AG04450 (cell line): ENCODE measurements around the gene POLR2E. TPM values are rescaled to one million over a fixed set of nuclear protein-coding genes. Genes with fewer than 3 reads are reported as not detected.
A peak's percentile ranks its signal among the peaks of the same experiment; 100 is the strongest.
"Not testable (repeated sequence)": the region's sequence is repeated elsewhere in the genome, so short reads cannot be mapped to it uniquely, and the experiment has no call there.

Experiments used
- CTCF ChIA-PET: fragments of 300-600, 350-600 bp; formaldehyde crosslinking; extraction: SDS; loops from one replicate; lab custom pipeline; 2022; ENCODE audit warnings: antibody characterized with exemption, inconsistent platforms; lab: Charles Lee
- POLR2A ChIA-PET: fragments of 350-600 bp; formaldehyde crosslinking; extraction: SDS; loops from one replicate; lab custom pipeline; 2021; ENCODE audit warnings: antibody characterized with exemption, inconsistent platforms; lab: Yijun Ruan, JAX
- DNase-seq: peaks from one replicate; pipeline ENCODE4 v3.0.0-alpha.2; 2011; ENCODE audit warnings: low read depth, low spot score
- H3K27ac ChIP-seq: one replicate; pipeline ENCODE4 v1.5.1; 2012; ENCODE audit warnings: low read depth, low read length, control low read depth
- H3K27me3 ChIP-seq: one replicate; pipeline ENCODE4 v1.6.0; 2012; ENCODE audit warnings: low read length; ENCODE audit not compliant: control insufficient read depth, insufficient read depth
- H3K4me3 ChIP-seq: 2 replicates; pipeline ENCODE4 v1.5.1; 2011; ENCODE audit warnings: mild to moderate bottlenecking, low read depth, low read length, control low read depth
- H3K9me3 ChIP-seq: 2 replicates; pipeline ENCODE4 v1.5.1; 2012; ENCODE audit warnings: low read length; ENCODE audit not compliant: control insufficient read depth, insufficient read depth
- CTCF ChIP-seq: IDR thresholded peaks from 2 replicates; pipeline ENCODE4 v1.5.1; 2011; ENCODE audit warnings: low read depth, low read length, control low read depth, inconsistent platforms
- polyA plus RNA-seq: library from polyadenylated mRNA; depleted of rRNA; stranded (reverse); fragments of >200 nt; gene quantifications from 2 replicates; pipeline ENCODE4 v1.2.3, GENCODE V29; 2011

POLR2E gene
- polyA plus RNA-seq, 1 experiment: 140 TPM

DNA sequence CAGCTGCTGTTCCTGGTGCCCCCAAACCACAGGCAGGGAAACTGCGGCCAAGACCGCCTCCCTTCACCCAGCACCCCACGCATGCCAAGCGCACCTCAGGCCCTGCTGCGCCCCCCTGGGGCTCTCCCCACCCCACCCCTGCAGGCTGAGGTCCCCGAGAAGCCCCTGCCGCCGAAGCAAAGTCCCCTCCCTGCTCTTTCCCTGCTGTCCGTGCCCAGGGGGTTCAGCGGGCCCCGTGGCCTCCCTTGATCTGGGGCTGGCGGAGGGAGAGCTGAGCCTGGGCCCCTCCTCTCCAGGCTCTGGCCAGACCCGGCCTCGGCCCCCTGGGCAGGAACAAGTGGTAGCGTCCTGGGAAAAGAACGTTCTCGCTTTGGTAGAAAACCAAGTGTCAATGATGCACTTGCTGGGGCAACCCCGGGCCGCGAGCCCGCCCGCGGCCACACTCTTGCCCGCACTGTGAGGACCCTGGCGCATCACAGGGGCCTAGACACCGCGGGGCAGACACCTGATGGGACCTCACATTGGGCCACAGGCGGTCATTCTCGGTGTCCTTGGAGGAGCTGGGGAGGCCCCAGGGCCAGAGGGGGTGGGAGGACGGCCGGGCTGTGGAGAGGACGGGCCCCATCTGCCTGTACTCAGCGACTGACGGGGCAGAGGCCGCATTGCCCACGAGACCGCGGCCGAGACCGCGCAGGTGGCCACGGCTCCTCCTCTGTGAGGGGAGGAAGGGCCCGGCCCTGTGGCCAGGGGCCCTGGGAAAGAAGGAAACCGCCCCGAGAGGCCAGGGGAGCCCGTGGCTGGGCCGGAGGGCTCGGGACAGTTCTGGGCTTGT, 37.6 kb upstream of the POLR2E start:
- Histone ChIP-seq H3K27me3 (no peaks in the 10 kb centered on the region), H3K27ac (peak overlapping the region; percentile 90), H3K9me3 (peaks cover 8% of the 10 kb centered on the region; the same call in 1 of the 2 replicates), H3K4me3 (peak overlapping the region; percentile 71)
- ChIA-PET CTCF (interaction anchor here (1.5 kb wide), 1 partner anchor 19 kb away, joined by 6 read pairs; no protein-coding TSS in a partner anchor), POLR2A (interaction anchor here (0.6 to 1.1 kb wide), 2 partner anchors 19 to 134 kb away, joined by 3 to 4 read pairs; no protein-coding TSS in a partner anchor)
- DNase-seq: no peak
- no peak for TF ChIP-seq CTCF

GRCh38 chr19:1131718-1132551, 36.8 kb upstream of the POLR2E start:
- H3K27me3 ChIP-seq: no peaks in the 10 kb centered on the region
- H3K9me3 ChIP-seq: peaks cover 8% of the 10 kb centered on the region; the same call in 1 of the 2 replicates
- peak; percentile 29; the same call in 1 of the 2 replicates for TF ChIP-seq CTCF
- peak; percentile 43 for DNase-seq
- peak overlapping the region; percentile 90 for H3K27ac ChIP-seq
- ChIA-PET POLR2A (interaction anchor here (0.6 to 1.6 kb wide), 4 partner anchors 19 to 135 kb away, joined by 3 to 5 read pairs (median 4); no protein-coding TSS in a partner anchor), CTCF (interaction anchor here (0.6 to 1.6 kb wide), 3 partner anchors 62 to 626 kb away, joined by 3 to 6 read pairs (median 6); no protein-coding TSS in a partner anchor)
- peak overlapping the region; percentile 71 for H3K4me3 ChIP-seq

DNA sequence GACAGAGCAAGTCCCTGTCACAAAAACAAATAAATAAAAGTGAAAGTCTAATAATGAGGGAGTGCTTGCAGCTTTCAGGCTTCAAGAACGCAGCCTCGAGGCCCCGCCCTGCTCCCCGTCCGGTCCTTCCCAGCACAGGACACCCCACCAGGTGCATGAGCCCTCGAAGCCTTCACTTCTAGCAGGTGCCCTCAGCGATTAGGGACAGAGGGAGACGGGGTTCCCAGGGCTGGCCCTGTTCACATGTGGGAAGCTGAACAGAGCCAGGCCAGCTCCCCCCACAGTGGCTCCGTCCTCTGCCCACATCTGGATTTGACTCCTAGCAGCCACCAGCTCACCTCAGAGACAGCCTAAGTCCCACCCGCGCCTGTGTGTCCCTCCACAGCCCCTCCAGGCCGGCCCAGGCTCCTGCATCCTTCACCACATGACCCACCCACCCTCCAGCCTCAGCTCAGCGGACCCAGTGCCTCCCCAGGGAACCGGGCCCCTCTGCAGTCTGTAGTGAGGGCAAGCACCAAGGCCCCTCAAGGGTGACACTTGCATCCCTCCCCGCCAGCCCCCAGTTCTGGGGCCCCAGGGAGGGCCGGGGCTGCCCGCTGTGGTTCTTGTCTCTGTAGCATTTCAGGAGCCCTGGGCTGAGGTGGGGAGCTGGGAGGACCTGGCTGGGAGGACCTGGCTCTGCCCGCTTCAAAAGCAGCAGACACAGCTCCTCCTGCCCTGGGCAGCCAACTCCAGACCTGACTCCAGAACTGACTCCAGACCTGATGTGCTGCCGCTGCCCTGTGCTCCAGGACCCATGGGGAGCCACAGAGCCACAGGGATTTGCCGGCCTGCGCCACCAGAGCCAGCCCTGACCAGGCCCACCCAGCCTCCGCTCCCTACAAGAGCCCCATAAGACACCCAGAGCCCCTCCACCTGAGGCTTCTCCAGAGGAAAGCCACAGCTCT, 35.9 kb upstream of the POLR2E start:
- CTCF ChIA-PET: interaction anchor here (0.5 to 1.6 kb wide), 4 partner anchors 63 to 625 kb away, joined by 3 to 6 read pairs (median 4); no protein-coding TSS in a partner anchor
- peaks cover 8% of the 10 kb centered on the region; the same call in 1 of the 2 replicates for H3K9me3 ChIP-seq
- H3K27ac ChIP-seq: peak overlapping the region; percentile 90
- no peak for DNase-seq
- no peaks in the 10 kb centered on the region for H3K27me3 ChIP-seq
- POLR2A ChIA-PET: interaction anchor here (0.6 to 1.6 kb wide), 5 partner anchors 18 to 138 kb away, joined by 3 to 5 read pairs (median 4); partner anchors contain the start of gene CIRBP
- H3K4me3 ChIP-seq: peak overlapping the region; percentile 71
- TF ChIP-seq CTCF: no peak

- CTCF ChIA-PET: interaction anchor here (0.6 kb wide), 1 partner anchor 207 kb away, joined by 8 read pairs; no protein-coding TSS in a partner anchor
These were observed 34.4 kb upstream of the POLR2E start for GRCh38 chr19:1129535-1129934.

DNA sequence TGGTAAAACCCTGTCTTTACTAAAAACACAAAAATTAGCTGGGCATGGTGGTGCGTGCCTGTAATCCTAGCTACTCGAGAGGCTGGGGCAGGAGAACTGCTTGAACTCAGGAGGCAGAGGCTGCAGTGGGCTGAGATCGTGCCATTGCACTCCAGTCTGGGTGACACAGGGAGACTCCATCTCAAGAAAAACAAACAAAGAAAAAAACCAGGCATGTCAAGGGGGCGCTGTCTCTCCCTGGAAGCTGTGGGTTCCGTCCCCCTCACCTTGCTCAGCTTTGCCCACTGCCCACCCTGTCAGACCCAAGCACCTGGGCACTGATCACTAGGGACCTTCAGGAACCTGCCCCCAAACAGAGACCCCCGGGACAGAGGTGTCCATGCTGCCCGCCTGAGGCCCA, 33.9 kb upstream of the POLR2E start:
- DNase-seq: not testable (repeated sequence)
- ChIA-PET POLR2A (interaction anchor here (1.3 kb wide), 1 partner anchor 140 kb away, joined by 3 read pairs; the partner anchor contains the start of gene CIRBP), CTCF (interaction anchor here (0.6 to 1.4 kb wide), 2 partner anchors 16 to 207 kb away, joined by 6 to 8 read pairs; no protein-coding TSS in a partner anchor)

More at GRCh38 chr19:1129535-1129934, 34.4 kb upstream of the POLR2E start:
- Histone ChIP-seq H3K27me3 (no peaks in the 10 kb centered on the region), H3K9me3 (peaks cover 8% of the 10 kb centered on the region; the same call in 1 of the 2 replicates), H3K4me3 (no peak overlapping the region), H3K27ac (no peak overlapping the region)
- POLR2A ChIA-PET: interaction anchor here (1.3 kb wide), 1 partner anchor 139 kb away, joined by 3 read pairs; the partner anchor contains the start of gene CIRBP
- no peak for TF ChIP-seq CTCF
- DNase-seq: no peak

More for the DNA sequence above, 33.9 kb upstream of the POLR2E start:
- H3K9me3 ChIP-seq, H3K27me3 ChIP-seq, H3K27ac ChIP-seq, H3K4me3 ChIP-seq: not testable (repeated sequence)
